HEK293 (cell line): ENCODE results near the gene NFIC.

Experiments
- CTCF ChIA-PET: fragments of 350-600 bp; formaldehyde crosslinking; extraction: SDS; loops from one replicate; lab custom pipeline; 2021; ENCODE audit warnings: antibody characterized with exemption; lab: Yijun Ruan, JAX
- POLR2A ChIA-PET: fragments of 300-600 bp; formaldehyde crosslinking; extraction: SDS; loops from one replicate; lab custom pipeline; 2020; ENCODE audit warnings: antibody characterized with exemption, inconsistent platforms; lab: Yijun Ruan, JAX
- H3K27ac ChIP-seq: fragments of 200-500 bp; sonication (Bioruptor generic); 2 replicates; pipeline ENCODE4 v1.5.1; 2014; ENCODE audit warnings: low read depth, low read length, control low read depth, inconsistent platforms; ENCODE audit errors: extremely low read depth
- H3K36me3 ChIP-seq, 2 experiments: fragments of 200-500 bp in 1 of 2; sonication (Bioruptor generic) in 1 of 2; 1 replicate in 1 of 2; 2 replicates in 1 of 2; pipeline ENCODE4 v1.5.1; 2014 to 2017; ENCODE audit warnings: inconsistent platforms in 2 of 2, low read length in 2 of 2; ENCODE audit not compliant: control insufficient read depth in 2 of 2, insufficient read depth in 1 of 2
- H3K4me1 ChIP-seq: fragments of 200-500 bp; sonication (Bioruptor generic); 2 replicates; pipeline ENCODE4 v1.5.1; 2014; ENCODE audit warnings: mild to moderate bottlenecking, low read length, inconsistent platforms; ENCODE audit not compliant: control insufficient read depth, insufficient read depth
- H3K4me3 ChIP-seq: 2 replicates; pipeline ENCODE4 v1.5.1; 2011; ENCODE audit warnings: low read depth, mild to moderate bottlenecking, control low read depth, low read length, moderate library complexity
- H3K9me3 ChIP-seq: fragments of 200-500 bp; sonication (Bioruptor generic); 2 replicates; pipeline ENCODE4 v1.5.1; 2014; ENCODE audit warnings: low read depth, low read length, inconsistent platforms; ENCODE audit not compliant: control insufficient read depth, insufficient read depth
- KLF1 ChIP-seq: fragments of 450-650 bp; formaldehyde crosslinking; IDR thresholded peaks from 2 replicates; pipeline ENCODE4 v1.5.1; 2016; ENCODE audit warnings: missing biosample characterization, missing genetic modification characterization
- KLF7 ChIP-seq: fragments of 450-650 bp; formaldehyde crosslinking; IDR thresholded peaks from 2 replicates; pipeline ENCODE4 v1.5.1; 2016; ENCODE audit warnings: missing biosample characterization, missing genetic modification characterization, borderline replicate concordance
- TCF7L2 ChIP-seq: IDR thresholded peaks from 2 replicates; pipeline ENCODE4 v1.6.1; 2011; ENCODE audit warnings: low read depth, mild to moderate bottlenecking, inconsistent platforms, low read length, moderate library complexity, borderline replicate concordance
- ZFHX2 ChIP-seq: fragments of 450-650 bp; formaldehyde crosslinking; conservative IDR thresholded peaks from 2 replicates; pipeline ENCODE4 v1.5.1; 2016; ENCODE audit warnings: missing biosample characterization, missing genetic modification characterization
- ZIC2 ChIP-seq: fragments of 450-650 bp; formaldehyde crosslinking; IDR thresholded peaks from 2 replicates; pipeline ENCODE4 v1.5.1; 2016; ENCODE audit warnings: missing biosample characterization, missing genetic modification characterization
- ZNF174 ChIP-seq: fragments of 450-650 bp; formaldehyde crosslinking; IDR thresholded peaks from 2 replicates; pipeline ENCODE4 v1.5.0; 2017; ENCODE audit warnings: missing biosample characterization, mild to moderate bottlenecking, missing genetic modification characterization
- ZNF184 ChIP-seq: fragments of 450-650 bp; IDR thresholded peaks from 2 replicates; pipeline ENCODE4 v1.5.1; 2018; ENCODE audit warnings: missing biosample characterization, mild to moderate bottlenecking, missing genetic modification characterization
- ZNF24 ChIP-seq: fragments of 450-650 bp; formaldehyde crosslinking; IDR thresholded peaks from 2 replicates; pipeline ENCODE4 v1.5.1; 2016; ENCODE audit warnings: missing biosample characterization, missing genetic modification characterization
- ZNF292 ChIP-seq: fragments of 450-650 bp; formaldehyde crosslinking; IDR thresholded peaks from 2 replicates; pipeline ENCODE4 v1.5.1; 2016; ENCODE audit warnings: low read depth, missing biosample characterization, missing genetic modification characterization, borderline replicate concordance
- ZNF354C ChIP-seq: fragments of 450-650 bp; formaldehyde crosslinking; IDR thresholded peaks from 2 replicates; pipeline ENCODE4 v1.5.1; 2016; ENCODE audit warnings: missing biosample characterization, missing genetic modification characterization, low read depth, borderline replicate concordance
- ZNF366 ChIP-seq: fragments of 450-650 bp; formaldehyde crosslinking; conservative IDR thresholded peaks from 2 replicates; pipeline ENCODE4 v1.5.1; 2016; ENCODE audit warnings: missing biosample characterization, missing genetic modification characterization
- ZNF596 ChIP-seq: fragments of 450-650 bp; IDR thresholded peaks from 2 replicates; pipeline ENCODE4 v1.5.0; 2018; ENCODE audit warnings: missing biosample characterization, mild to moderate bottlenecking, missing genetic modification characterization, moderate library complexity
- ZNF600 ChIP-seq: fragments of 450-650 bp; formaldehyde crosslinking; IDR thresholded peaks from 2 replicates; pipeline ENCODE4 v1.5.1; 2016; ENCODE audit warnings: missing biosample characterization, missing genetic modification characterization
- ZNF660 ChIP-seq: fragments of 450-650 bp; IDR thresholded peaks from 2 replicates; pipeline ENCODE4 v1.5.1; 2018; ENCODE audit warnings: missing biosample characterization, mild to moderate bottlenecking, missing genetic modification characterization
- ZNF677 ChIP-seq: fragments of 450-650 bp; IDR thresholded peaks from 2 replicates; pipeline ENCODE4 v1.5.0; 2018; ENCODE audit warnings: missing biosample characterization, mild to moderate bottlenecking, missing genetic modification characterization, moderate library complexity
- ZNF768 ChIP-seq: fragments of 450-650 bp; formaldehyde crosslinking; IDR thresholded peaks from 2 replicates; pipeline ENCODE4 v1.5.1; 2018; ENCODE audit warnings: missing biosample characterization, mild to moderate bottlenecking, missing genetic modification characterization
- ZNF830 ChIP-seq: fragments of 450-650 bp; IDR thresholded peaks from 2 replicates; pipeline ENCODE4 v1.5.0; 2018; ENCODE audit warnings: missing biosample characterization, missing genetic modification characterization, low read depth, mild to moderate bottlenecking, moderate library complexity
- TF ChIP-seq, protein P1 (sequence below): fragments of 450-650 bp; formaldehyde crosslinking; IDR thresholded peaks from 2 replicates; pipeline ENCODE4; 2016; ENCODE audit warnings: missing biosample characterization, missing genetic modification characterization
- TF ChIP-seq, protein P2 (sequence below): fragments of 450-650 bp; formaldehyde crosslinking; IDR thresholded peaks from 2 replicates; pipeline ENCODE4 v1.5.1; 2017; ENCODE audit warnings: missing biosample characterization, missing genetic modification characterization

The NFIC gene

DNA sequence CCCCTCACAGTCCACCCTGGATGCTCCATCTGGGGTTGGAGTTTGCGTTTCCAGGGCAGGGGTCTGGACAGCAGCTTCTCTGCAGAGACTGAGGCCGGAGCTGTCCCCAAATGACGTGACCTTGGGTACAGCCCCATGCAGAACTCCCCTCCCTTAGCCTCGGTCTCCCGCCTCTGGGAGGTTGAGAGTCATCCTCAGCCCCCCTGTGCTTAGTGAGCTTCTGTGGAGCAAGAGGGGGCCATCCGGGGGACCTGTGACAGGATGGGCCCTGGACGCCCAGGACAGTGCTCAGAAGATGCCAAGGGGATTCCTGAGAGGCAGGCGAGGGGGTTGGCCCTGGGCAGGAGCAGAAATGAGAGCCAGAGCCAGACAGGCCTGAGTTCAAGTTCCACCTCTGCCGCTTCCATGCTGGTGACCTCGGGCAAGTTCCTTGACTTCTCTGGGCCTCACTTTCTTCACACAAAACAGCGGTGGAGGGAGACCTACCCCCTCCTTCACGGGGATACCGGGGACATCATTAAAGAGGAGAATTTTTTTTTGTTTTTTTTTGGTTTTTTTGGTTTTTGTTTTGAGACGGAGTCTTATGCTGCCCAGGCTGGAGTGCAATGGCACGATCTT lies 93.7 kb downstream of the NFIC start:
- H3K36me3 ChIP-seq, result peaks cover 0 to 8% of the 10 kb centered on the region in 2 experiments; a peak in 2 of 3 replicates
- CTCF ChIA-PET, result interaction anchor here (0.7 to 1.1 kb wide), 4 partner anchors 12 to 391 kb away, joined by 3 to 5 read pairs (median 4); no protein-coding TSS in a partner anchor
- H3K4me3 ChIP-seq, result no peak overlapping the region
- H3K4me1 ChIP-seq, result peaks cover 8% of the 10 kb centered on the region
- no peak overlapping the region for H3K27ac ChIP-seq
- TF ChIP-seq ZIC2 (tag by site-specific recombination) (no peak), ZFHX2 (tag by site-specific recombination) (no peak), ZNF184 (tag by site-specific recombination) (no peak), ZNF677 (tag by site-specific recombination) (no peak), ZNF366 (tag by site-specific recombination) (no peak), ZNF768 (peak; percentile 67; the same call in 1 of the 2 replicates)
- no peaks in the 10 kb centered on the region for H3K9me3 ChIP-seq
- POLR2A ChIA-PET, result no interaction called here

DNA sequence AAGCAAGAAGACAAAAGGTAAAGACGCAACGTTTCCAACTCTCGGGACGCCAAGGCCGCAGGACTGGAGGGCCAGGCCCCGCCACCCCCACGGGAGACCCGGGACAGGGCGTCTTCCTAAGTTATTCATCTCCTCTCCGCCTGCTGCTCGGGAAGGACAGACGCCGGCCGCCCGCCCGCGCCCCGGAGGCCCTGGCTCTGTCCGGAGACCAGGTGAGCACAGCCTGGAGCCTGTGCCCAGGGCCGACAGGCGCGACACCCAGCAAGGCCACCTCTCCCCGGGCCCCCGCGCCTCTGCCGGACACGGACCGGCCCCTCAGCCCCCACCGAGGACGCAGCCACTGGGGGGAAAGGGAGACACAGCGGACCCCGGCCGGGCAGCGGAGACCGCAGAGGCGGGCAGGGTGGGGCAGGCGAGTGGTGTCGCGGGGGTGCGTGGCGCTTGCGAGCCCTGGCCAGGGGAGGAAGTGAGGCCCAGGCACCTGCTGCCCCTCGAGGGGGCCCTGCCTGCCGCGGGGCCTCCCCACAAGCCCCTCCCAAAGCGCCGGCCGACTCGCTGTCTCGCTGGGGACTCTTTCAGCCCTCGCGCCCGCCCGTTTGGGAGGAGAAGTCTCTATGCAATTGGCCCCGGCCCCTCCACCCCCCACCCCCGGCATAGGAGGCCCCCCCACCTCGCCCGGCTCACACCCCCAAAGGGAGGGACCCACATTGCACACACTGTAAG lies 96.8 kb downstream of the NFIC start:
- Histone ChIP-seq H3K4me1 (peaks cover 5% of the 10 kb centered on the region; the same call in 1 of the 2 replicates), H3K9me3 (no peaks in the 10 kb centered on the region), H3K36me3 (peaks cover 0 to 3% of the 10 kb centered on the region in 2 experiments; a peak in 2 of 3 replicates), H3K27ac (no peak overlapping the region), H3K4me3 (no peak overlapping the region)
- POLR2A ChIA-PET, result no interaction called here
- CTCF ChIA-PET, result no interaction called here
- TF ChIP-seq ZNF660 (tag by site-specific recombination) (no peak), ZNF174 (no peak), ZNF830 (tag by site-specific recombination) (no peak), ZNF596 (tag by site-specific recombination) (no peak), KLF7 (tag by site-specific recombination) (no peak), ZNF366 (tag by site-specific recombination) (no peak), TCF7L2 (no peak), ZNF292 (tag by site-specific recombination) (no peak), ZNF600 (tag by site-specific recombination) (no peak), KLF1 (no peak), ZNF354C (no peak), ZNF24 (no peak)
- TF ChIP-seq, protein P1, sequence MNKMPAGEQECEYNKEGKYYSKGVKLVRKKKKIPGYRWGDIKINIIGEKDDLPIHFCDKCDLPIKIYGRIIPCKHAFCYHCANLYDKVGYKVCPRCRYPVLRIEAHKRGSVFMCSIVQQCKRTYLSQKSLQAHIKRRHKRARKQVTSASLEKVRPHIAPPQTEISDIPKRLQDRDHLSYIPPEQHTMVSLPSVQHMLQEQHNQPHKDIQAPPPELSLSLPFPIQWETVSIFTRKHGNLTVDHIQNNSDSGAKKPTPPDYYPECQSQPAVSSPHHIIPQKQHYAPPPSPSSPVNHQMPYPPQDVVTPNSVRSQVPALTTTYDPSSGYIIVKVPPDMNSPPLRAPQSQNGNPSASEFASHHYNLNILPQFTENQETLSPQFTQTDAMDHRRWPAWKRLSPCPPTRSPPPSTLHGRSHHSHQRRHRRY, result no peak
- TF ChIP-seq, protein P2, sequence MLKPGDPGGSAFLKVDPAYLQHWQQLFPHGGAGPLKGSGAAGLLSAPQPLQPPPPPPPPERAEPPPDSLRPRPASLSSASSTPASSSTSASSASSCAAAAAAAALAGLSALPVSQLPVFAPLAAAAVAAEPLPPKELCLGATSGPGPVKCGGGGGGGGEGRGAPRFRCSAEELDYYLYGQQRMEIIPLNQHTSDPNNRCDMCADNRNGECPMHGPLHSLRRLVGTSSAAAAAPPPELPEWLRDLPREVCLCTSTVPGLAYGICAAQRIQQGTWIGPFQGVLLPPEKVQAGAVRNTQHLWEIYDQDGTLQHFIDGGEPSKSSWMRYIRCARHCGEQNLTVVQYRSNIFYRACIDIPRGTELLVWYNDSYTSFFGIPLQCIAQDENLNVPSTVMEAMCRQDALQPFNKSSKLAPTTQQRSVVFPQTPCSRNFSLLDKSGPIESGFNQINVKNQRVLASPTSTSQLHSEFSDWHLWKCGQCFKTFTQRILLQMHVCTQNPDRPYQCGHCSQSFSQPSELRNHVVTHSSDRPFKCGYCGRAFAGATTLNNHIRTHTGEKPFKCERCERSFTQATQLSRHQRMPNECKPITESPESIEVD, result no peak
